Endothelial cell (in vitro differentiated cells): ENCODE data around the gene FLYWCH1. TPM values are rescaled to one million over a fixed set of nuclear protein-coding genes. Genes with fewer than 3 reads are reported as not detected.

Experiments
- DNase-seq: peaks from one replicate; pipeline ENCODE4 v3.0.0; 2021; ENCODE audit warnings: low spot score
- H3K27ac Mint-ChIP-seq: one replicate; pipeline ENCODE4 v1.8.0; 2021; ENCODE audit warnings: mixed read lengths, inconsistent platforms; ENCODE audit not compliant: unreplicated experiment
- H3K27me3 Mint-ChIP-seq: one replicate; pipeline ENCODE4 v1.8.0; 2021; ENCODE audit warnings: mild to moderate bottlenecking, moderate library complexity, mixed read lengths, inconsistent platforms; ENCODE audit not compliant: unreplicated experiment
- H3K36me3 Mint-ChIP-seq: one replicate; pipeline ENCODE4 v1.8.0; 2021; ENCODE audit warnings: mild to moderate bottlenecking, low read depth, mixed read lengths, inconsistent platforms; ENCODE audit not compliant: unreplicated experiment
- H3K4me1 Mint-ChIP-seq: one replicate; pipeline ENCODE4 v1.8.0; 2021; ENCODE audit warnings: mild to moderate bottlenecking, mixed read lengths, inconsistent platforms; ENCODE audit not compliant: unreplicated experiment
- H3K4me3 Mint-ChIP-seq: one replicate; pipeline ENCODE4 v1.8.0; 2021; ENCODE audit warnings: mild to moderate bottlenecking, mixed read lengths, inconsistent platforms; ENCODE audit not compliant: unreplicated experiment
- H3K9me3 Mint-ChIP-seq: one replicate; pipeline ENCODE4 v1.8.0; 2021; ENCODE audit warnings: mixed read lengths, inconsistent platforms; ENCODE audit not compliant: unreplicated experiment
- long read RNA-seq: library from polyadenylated mRNA; unstranded; transcript quantifications from one replicate; pipeline ENCODE4 v2.0.0, GENCODE V29; 2020; ENCODE audit not compliant: unreplicated experiment
- total RNA-seq: library from RNA; stranded (reverse); fragmentation: NEBNext Ultra II Directional; extraction: Animal tissue kit (Norgen Biotek cat#: 25700); gene quantifications from one replicate; pipeline ENCODE4 v1.2.1, GENCODE V29; 2021; ENCODE audit not compliant: unreplicated experiment
- TF ChIP-seq, protein P1 (sequence below): fragments of 200-600 bp; sonication (generic); IDR thresholded peaks from one replicate; pipeline ENCODE4 v1.5.0; 2021; ENCODE audit warnings: antibody characterized with exemption; ENCODE audit not compliant: unreplicated experiment

Gene FLYWCH1, protein sequence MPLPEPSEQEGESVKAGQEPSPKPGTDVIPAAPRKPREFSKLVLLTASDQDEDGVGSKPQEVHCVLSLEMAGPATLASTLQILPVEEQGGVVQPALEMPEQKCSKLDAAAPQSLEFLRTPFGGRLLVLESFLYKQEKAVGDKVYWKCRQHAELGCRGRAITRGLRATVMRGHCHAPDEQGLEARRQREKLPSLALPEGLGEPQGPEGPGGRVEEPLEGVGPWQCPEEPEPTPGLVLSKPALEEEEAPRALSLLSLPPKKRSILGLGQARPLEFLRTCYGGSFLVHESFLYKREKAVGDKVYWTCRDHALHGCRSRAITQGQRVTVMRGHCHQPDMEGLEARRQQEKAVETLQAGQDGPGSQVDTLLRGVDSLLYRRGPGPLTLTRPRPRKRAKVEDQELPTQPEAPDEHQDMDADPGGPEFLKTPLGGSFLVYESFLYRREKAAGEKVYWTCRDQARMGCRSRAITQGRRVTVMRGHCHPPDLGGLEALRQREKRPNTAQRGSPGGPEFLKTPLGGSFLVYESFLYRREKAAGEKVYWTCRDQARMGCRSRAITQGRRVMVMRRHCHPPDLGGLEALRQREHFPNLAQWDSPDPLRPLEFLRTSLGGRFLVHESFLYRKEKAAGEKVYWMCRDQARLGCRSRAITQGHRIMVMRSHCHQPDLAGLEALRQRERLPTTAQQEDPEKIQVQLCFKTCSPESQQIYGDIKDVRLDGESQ
- 50.8 TPM for total RNA-seq
- long read RNA-seq, full-length matches to known transcripts, result 4 of 14 reads
- long read RNA-seq, partial matches to known transcripts, result 8 of 14 reads
- long read RNA-seq, other reads (novel, unspliced or antisense), result 2 of 14 reads

GRCh38 chr16:2911638-2912329 is at the start of gene FLYWCH1:
Gene FLYWCH1, plus strand, starts transcription at chr16:2911931. Its CDS starts 17,755 bp downstream, at chr16:2929686.
- peak; percentile 98 for DNase-seq
- H3K4me1 Mint-ChIP-seq, result peaks cover 8% of the 10 kb centered on the region
- TF ChIP-seq, protein P1, sequence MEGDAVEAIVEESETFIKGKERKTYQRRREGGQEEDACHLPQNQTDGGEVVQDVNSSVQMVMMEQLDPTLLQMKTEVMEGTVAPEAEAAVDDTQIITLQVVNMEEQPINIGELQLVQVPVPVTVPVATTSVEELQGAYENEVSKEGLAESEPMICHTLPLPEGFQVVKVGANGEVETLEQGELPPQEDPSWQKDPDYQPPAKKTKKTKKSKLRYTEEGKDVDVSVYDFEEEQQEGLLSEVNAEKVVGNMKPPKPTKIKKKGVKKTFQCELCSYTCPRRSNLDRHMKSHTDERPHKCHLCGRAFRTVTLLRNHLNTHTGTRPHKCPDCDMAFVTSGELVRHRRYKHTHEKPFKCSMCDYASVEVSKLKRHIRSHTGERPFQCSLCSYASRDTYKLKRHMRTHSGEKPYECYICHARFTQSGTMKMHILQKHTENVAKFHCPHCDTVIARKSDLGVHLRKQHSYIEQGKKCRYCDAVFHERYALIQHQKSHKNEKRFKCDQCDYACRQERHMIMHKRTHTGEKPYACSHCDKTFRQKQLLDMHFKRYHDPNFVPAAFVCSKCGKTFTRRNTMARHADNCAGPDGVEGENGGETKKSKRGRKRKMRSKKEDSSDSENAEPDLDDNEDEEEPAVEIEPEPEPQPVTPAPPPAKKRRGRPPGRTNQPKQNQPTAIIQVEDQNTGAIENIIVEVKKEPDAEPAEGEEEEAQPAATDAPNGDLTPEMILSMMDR, result no peak
- H3K36me3 Mint-ChIP-seq, result peaks cover 10% of the 10 kb centered on the region
- peaks cover 16% of the 10 kb centered on the region for H3K27me3 Mint-ChIP-seq
- H3K27ac Mint-ChIP-seq, result peak within 1 kb of the TSS; percentile 87
- H3K4me3 Mint-ChIP-seq, result peak within 1 kb of the TSS; percentile 94
- no peaks in the 10 kb centered on the region for H3K9me3 Mint-ChIP-seq

GRCh38 chr16:2865651-2866050 is 46.1 kb upstream of the FLYWCH1 start:
- TF ChIP-seq, protein P1, result no peak
- peaks cover 4% of the 10 kb centered on the region for H3K27me3 Mint-ChIP-seq
- H3K4me3 Mint-ChIP-seq, result no peak overlapping the region

GRCh38 chr16:2866431-2866830 is 45.3 kb upstream of the FLYWCH1 start:
- DNase-seq, result no peak
- H3K9me3 Mint-ChIP-seq, result no peaks in the 10 kb centered on the region
- peaks cover 12% of the 10 kb centered on the region for H3K4me1 Mint-ChIP-seq
- H3K27ac Mint-ChIP-seq, result no peak overlapping the region
- no peak overlapping the region for H3K4me3 Mint-ChIP-seq
- H3K36me3 Mint-ChIP-seq, result no peaks in the 10 kb centered on the region
- H3K27me3 Mint-ChIP-seq, result peaks cover 4% of the 10 kb centered on the region
- TF ChIP-seq, protein P1, result no peak

More at GRCh38 chr16:2865651-2866050, 46.1 kb upstream of the FLYWCH1 start:
- DNase-seq, result no peak
- H3K27ac Mint-ChIP-seq, result no peak overlapping the region
- no peaks in the 10 kb centered on the region for H3K36me3 Mint-ChIP-seq
- peaks cover 12% of the 10 kb centered on the region for H3K4me1 Mint-ChIP-seq
- no peaks in the 10 kb centered on the region for H3K9me3 Mint-ChIP-seq

GRCh38 chr16:2867661-2867986 is 44.1 kb upstream of the FLYWCH1 start:
- DNase-seq, result no peak
- Mint-ChIP-seq H3K4me3 (peak overlapping the region; percentile 84), H3K36me3 (no peaks in the 10 kb centered on the region), H3K9me3 (no peaks in the 10 kb centered on the region), H3K4me1 (peaks cover 12% of the 10 kb centered on the region), H3K27ac (peak overlapping the region; percentile 96), H3K27me3 (peaks cover 4% of the 10 kb centered on the region)
- TF ChIP-seq, protein P1, result no peak
